Tibial artery (tissue), 4 donors: ENCODE results near the gene PXDN.

Experiments
- DNase-seq, 2 donors: peaks; one replicate each; pipeline ENCODE4 v3.0.0-alpha.2; 2019
- H3K27ac ChIP-seq, 2 donors: fragments of 200-600 bp; sonication (generic) in 1 of 2; 1 replicate in 1 of 2; 2 replicates in 1 of 2; pipeline ENCODE4 v1.5.1; 2018 to 2019; ENCODE audit warnings: mild to moderate bottlenecking in 1 of 2
- H3K27me3 ChIP-seq, 2 donors: fragments of 200-600 bp; sonication (generic) in 1 of 2; one replicate each; pipeline versions ENCODE4 v1.5.1 to v1.6.0; 2016 to 2019
- H3K36me3 ChIP-seq, 3 donors: fragments of 200-600 bp; sonication (generic) in 2 of 3; one replicate each; pipeline ENCODE4 v1.5.1; 2016 to 2019; ENCODE audit warnings: mild to moderate bottlenecking in 2 of 3
- H3K4me1 ChIP-seq, 4 donors: fragments of 200-600 bp; sonication (generic) in 2 of 4; 1 replicate in 3 of 4; 2 replicates in 1 of 4; pipeline ENCODE4 v1.5.1; 2016 to 2019
- H3K4me3 ChIP-seq, 2 donors: fragments of 200-600 bp; sonication (generic) in 1 of 2; 1 replicate in 1 of 2; 2 replicates in 1 of 2; pipeline ENCODE4 v1.5.1; 2018 to 2019; ENCODE audit warnings: mild to moderate bottlenecking in 2 of 2
- H3K9me3 ChIP-seq, 3 donors: fragments of 200-600 bp; sonication (generic) in 1 of 3; one replicate each; pipeline ENCODE4 v1.5.1; 2016 to 2019
- intact Hi-C: fragments of 100-400 bp; cut with DNase I; formaldehyde crosslinking; loops from one replicate; pipeline ENCODE4 v1.15.0; 2023; ENCODE audit warnings: low total_unique reads
- TF ChIP-seq, protein P1 (sequence below), 2 experiments: fragments of 200-600 bp in 1 of 2; fragments of 450-650 bp in 1 of 2; IDR thresholded peaks; one replicate each; pipeline ENCODE4 v1.5.1; 2017 to 2019; ENCODE audit warnings: antibody characterized with exemption in 2 of 2, mild to moderate bottlenecking in 1 of 2, moderate library complexity in 1 of 2

PXDN gene

GRCh38 chr2:1678609-1679008 is 65.7 kb downstream of the PXDN start:
- Histone ChIP-seq H3K36me3 (peaks cover 73 to 97% (median 89%) of the 10 kb centered on the region in 3 donors), H3K27ac (no peak overlapping the region), H3K4me3 (no peak overlapping the region), H3K9me3 (no peaks in the 10 kb centered on the region), H3K27me3 (no peaks in the 10 kb centered on the region), H3K4me1 (peaks cover 0 to 13% (median 3%) of the 10 kb centered on the region in 4 donors)
- DNase-seq = no peak
- intact Hi-C loops = no loop called here
- TF ChIP-seq, protein P1, sequence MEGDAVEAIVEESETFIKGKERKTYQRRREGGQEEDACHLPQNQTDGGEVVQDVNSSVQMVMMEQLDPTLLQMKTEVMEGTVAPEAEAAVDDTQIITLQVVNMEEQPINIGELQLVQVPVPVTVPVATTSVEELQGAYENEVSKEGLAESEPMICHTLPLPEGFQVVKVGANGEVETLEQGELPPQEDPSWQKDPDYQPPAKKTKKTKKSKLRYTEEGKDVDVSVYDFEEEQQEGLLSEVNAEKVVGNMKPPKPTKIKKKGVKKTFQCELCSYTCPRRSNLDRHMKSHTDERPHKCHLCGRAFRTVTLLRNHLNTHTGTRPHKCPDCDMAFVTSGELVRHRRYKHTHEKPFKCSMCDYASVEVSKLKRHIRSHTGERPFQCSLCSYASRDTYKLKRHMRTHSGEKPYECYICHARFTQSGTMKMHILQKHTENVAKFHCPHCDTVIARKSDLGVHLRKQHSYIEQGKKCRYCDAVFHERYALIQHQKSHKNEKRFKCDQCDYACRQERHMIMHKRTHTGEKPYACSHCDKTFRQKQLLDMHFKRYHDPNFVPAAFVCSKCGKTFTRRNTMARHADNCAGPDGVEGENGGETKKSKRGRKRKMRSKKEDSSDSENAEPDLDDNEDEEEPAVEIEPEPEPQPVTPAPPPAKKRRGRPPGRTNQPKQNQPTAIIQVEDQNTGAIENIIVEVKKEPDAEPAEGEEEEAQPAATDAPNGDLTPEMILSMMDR (IDR thresholded peaks at IDR 0.05) = no peak

GRCh38 chr2:1677821-1678165 is 66.5 kb downstream of the PXDN start:
- DNase-seq = no peak

DNA sequence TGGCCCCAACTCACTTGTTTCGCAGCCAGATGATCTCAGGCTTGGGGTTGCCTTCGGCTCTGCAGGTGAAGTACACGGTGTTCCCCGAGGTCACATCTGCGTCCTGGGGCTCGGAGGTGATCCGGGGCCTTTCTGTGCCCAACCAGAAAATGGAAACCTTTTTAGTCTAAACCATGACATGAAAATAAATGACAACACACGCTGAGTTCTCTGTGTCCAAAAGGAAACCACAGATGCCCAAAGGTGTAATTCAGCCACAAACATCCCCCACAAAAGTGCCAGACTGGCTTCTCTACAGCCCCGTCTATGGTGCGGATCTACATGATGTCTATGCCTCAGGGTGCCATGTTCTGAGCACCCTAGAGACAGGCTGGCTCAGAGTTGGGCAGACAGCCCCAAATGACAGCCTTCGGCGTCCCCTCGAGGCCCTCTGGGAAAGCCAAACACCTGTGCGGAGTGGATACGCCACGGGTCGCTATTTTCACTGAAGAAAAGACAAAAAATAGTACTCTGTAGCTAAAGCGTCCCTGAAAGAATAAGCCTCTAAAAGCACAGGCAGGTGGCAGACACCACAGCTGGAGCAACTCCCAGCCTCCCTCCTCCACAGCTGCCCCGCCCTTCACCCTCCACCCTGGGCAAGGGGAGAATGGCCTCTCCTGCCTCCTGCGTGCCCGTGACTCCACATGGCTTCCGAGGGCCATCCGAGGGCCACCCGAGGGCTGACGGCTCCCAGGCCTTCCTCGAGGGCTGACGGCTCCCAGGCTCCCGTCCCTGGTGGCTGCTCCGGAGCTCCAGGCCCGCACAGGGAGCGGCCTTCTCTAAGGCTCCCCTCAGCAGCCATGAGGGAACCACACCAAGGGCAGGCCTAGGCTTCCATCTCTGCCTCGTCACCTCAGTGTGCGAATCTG is 67.1 kb downstream of the PXDN start:
- Histone ChIP-seq H3K9me3 (no peaks in the 10 kb centered on the region), H3K27ac (no peak overlapping the region), H3K27me3 (no peaks in the 10 kb centered on the region), H3K36me3 (peaks cover 75 to 99% (median 97%) of the 10 kb centered on the region in 3 donors), H3K4me1 (peaks cover 0 to 13% (median 3%) of the 10 kb centered on the region in 4 donors), H3K4me3 (no peak overlapping the region)
- DNase-seq = no peak
- TF ChIP-seq, protein P1 (IDR thresholded peaks at IDR 0.05) = no peak
- intact Hi-C loops = no loop called here

More at GRCh38 chr2:1677821-1678165, 66.5 kb downstream of the PXDN start:
- Histone ChIP-seq H3K27ac (no peak overlapping the region), H3K36me3 (peaks cover 73 to 97% (median 97%) of the 10 kb centered on the region in 3 donors), H3K4me1 (peaks cover 0 to 13% (median 3%) of the 10 kb centered on the region in 4 donors), H3K9me3 (no peaks in the 10 kb centered on the region), H3K27me3 (no peaks in the 10 kb centered on the region), H3K4me3 (no peak overlapping the region)
- intact Hi-C loops = no loop called here
- TF ChIP-seq, protein P1 (IDR thresholded peaks at IDR 0.05) = no peak

DNA sequence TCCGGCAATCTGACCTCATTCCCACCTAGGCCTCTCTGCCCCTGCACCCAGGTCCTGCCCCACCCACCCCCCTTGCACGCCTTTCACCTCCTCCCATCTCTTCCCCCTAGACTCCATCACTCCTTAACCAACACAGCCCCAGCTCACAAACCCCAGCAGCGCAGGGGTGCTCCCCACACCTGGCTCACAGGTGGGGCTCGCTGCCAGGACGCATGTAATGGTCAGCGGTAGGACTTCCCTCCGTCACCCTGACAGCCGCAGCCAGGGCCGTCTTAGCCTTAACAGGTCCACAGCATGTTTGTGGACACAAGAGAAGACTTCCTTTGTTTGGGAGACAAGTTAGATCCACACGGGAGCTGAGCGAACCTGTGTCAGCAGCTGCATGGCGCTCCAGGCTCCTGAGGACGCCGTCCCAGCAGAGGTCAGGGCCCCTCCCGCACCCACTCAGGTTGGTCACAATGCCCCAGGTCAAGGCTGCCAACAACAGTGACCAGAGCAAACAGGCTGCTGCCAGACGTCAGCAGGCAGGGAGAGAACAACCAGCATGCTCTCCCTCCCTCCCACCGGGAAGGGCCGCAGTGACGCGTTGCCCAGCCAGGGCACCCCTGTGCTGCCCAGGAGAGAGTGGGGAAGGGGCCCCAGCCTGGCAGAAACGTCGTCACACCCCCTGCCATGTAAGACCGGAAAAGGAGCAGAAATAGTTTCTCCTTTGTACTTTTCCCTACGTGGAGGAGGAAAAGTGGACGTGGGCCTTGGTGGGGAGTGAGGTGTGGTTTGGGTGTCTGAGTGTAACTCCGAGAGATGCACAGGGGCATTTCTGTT is 68.0 kb downstream of the PXDN start:
- TF ChIP-seq, protein P1 (IDR thresholded peaks at IDR 0.05) = no peak
- Histone ChIP-seq H3K27ac (peak overlapping the region; percentile 56 to 65), H3K4me1 (peaks cover 0 to 13% (median 3%) of the 10 kb centered on the region in 4 donors), H3K36me3 (peaks cover 78 to 99% (median 97%) of the 10 kb centered on the region in 3 donors), H3K9me3 (no peaks in the 10 kb centered on the region), H3K4me3 (no peak overlapping the region), H3K27me3 (no peaks in the 10 kb centered on the region)
- DNase-seq = no peak
- intact Hi-C loops = no loop called here

DNA sequence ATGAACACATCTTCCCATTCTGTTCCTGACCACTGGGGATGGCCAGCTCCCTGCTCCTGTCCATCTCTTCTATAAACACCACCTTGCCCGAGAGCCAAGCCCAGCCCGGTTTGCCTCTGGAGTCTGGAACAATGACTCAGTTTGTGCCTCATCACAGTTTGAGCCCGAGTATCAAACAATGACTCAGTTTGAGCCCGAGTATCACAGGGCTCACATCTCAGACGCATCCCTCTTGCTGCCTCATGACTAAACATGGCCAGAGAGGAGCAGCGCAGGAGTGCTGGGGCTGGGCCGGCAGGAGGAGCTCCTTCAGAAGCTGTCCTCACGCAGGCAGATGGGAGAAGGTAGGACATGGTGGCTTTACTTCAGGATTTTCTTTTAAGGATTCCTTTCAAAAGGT is 68.7 kb downstream of the PXDN start:
- peak; percentile 75 to 80 for DNase-seq
- Histone ChIP-seq H3K27ac (peak overlapping the region; percentile 56 to 65), H3K9me3 (no peaks in the 10 kb centered on the region), H3K27me3 (no peaks in the 10 kb centered on the region), H3K4me3 (no peak overlapping the region), H3K36me3 (peaks cover 78 to 98% (median 90%) of the 10 kb centered on the region in 3 donors), H3K4me1 (peaks cover 0 to 13% (median 3%) of the 10 kb centered on the region in 4 donors)
- TF ChIP-seq, protein P1 (IDR thresholded peaks at IDR 0.05) = no peak
- intact Hi-C loops = no loop called here
